HG03103 (cell line): ENCODE data around the gene INTS11.
"Not testable (repeated sequence)": the region's sequence is repeated elsewhere in the genome, so short reads cannot be mapped to it uniquely, and the experiment has no call there.

ENCODE experiments used
- ATAC-seq: cut with Tn5 transposase; IDR thresholded peaks from one replicate; pipeline ENCODE4 v1.9.1; 2021; ENCODE audit warnings: low read depth; ENCODE audit not compliant: unreplicated experiment

The INTS11 gene

DNA sequence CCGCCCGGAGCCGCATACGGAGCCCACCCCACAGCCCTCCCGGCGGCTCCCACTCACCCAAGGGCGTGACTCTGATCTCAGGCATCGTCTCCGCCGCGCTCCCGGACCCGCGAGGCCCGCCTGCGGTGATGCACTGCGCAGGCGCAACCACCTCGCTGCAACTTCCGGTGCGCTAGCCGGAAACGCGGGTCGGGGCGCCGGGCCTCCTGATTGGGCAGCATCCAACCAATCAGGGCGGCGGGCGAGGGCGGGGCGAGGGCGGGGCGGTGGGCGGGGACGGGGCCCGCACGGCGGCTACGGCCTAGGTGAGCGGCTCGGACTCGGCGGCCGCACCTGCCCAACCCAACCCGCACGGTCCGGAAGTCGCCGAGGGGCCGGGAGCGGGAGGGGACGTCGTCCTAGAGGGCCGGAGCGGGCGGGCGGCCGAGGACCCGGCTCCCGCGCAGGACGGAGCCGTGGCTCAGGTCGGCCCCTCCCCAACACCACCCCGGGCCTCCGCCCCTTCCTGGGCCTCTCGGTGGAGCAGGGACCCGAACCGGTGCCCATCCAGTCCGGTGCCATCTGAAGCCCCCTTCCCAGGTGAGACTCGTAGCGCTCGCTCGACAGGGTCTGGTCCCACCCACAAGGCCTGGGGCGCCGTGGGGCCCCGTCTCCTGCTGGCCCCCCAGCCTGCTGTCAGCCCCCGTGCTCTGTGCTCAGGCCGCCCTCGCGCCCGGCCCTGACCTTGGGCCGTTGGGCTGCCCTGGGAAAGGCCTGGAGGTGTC lies at the start of gene INTS11, which contains the start of gene CPTP:
TSS of gene INTS11 (minus strand) at position 137 of the 764 bp plus-strand sequence. CDS start at position 85, 52 bp downstream.
TSS of gene CPTP (plus strand) at position 279 of the 764 bp plus-strand sequence. CDS start 2,109 bp downstream, outside the sequence.
- peak; percentile 72 for ATAC-seq

DNA sequence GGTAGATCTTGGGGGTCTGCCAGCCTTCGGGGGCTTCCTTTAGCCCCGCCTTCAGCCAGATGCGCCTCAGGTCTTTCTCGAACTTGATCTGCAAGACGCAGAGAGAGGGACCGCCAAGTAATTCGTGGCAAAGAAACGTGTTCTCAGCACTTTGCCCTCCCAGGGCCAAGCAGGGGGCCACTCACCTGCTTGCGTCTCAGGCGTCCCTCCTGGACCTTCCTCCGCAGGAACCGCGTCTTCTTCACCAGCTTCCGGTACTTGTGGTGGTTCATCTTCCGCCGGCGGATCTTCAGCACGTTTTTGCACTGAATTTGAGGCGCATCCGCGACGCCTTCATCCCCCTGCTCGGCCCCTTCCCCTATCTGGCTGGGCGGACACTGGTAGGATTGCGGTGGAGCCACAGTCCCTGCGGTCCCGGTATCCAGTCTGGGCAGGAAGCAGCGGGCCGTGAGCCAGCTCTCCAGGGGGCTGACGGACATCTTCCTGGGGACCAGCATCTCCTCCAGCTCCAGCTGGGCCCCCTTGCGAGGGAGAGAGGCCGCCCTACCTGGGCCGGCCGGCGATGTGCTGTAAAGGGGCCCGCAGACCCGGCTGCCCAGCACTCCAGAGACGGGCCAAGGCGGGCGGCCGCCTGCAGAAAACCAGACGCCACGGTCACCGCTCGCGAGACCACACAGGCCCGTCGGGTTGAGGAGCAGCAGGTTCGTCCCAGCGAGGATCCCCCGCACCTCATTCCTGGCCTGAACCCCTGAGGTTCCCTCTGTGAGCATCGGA lies 49.5 kb upstream of the INTS11 start:
- no peak for ATAC-seq

DNA sequence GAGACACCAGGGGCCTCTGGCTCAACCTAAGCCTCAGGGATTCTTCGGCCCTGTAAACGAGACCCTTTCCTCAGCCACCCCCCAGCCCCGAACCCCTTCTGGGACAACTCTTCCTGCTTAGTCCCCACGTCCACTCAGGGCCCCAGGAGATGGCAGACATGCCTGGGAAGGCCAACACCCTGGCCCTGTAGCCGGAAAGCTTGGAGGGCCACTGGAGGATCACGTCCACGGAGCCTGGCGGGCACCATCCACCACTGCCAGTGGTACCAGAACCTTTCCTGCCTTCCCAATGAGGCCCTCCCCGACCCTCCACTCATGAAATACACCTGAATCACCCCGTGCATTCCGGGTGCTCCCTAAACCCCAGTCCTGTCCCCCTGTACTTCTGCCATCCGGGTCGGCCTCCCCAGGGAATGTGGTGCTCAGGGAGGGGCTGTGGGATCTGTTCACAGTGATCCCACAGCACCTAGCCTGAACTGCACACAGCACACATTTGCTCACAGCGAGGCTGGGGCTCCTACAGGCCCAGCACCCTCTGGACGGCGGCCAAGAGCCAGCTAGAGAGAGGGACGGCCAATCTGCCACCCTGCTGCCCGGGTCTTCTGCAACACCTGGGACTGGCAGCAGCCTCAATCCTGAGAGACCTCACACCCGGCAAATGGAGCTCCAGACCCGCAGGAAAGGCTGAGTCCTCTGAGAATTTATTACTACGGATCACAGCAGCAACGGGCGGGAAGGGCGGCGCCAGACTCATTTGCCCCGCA lies 48.8 kb upstream of the INTS11 start:
- ATAC-seq: no peak

DNA sequence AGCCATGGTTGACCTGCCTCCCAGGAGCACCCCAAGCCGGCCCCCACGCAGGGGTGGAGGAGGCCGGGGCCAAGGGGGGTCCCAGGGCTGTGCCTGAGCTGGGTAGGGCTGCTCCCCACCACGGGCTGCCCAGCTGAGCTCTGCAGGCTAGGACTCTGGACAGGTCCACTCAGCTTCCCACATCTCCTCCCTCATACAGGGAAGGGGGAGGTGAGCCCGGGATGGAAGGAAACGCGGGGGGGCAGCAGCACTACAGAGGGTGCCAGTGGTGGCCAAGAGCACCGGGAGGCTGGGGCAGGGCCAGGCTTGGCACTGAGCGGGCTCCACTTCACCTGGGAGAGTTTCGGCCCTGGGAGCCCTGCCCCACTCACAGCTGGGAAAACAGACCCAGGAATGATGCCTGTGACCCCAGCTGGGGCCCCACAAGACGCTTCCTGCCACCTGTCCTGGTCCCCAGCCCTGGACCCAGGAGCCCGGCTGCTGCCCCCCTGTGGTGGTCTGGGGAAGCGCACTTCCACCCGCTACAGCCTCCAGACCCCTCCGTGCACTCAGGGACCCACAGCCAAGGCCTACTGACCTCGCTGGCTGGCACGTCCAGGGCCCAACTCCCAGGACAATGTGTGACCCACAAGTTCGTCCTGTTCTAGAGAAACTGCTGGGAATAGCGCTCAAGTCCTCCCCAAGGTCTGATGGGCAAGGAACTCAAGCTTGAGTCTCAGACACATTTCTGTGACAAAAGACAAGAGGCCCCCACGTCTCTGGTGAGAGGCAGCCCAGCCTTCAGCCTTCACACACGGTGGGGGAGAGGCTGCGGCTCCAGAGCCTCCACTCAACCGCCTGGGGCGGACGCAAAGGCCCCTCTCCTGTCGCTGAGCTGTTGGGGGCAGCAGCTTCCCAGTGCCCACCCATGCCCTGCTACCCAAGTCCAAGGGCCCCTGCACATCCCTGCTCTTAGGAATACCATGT lies 47.6 kb upstream of the INTS11 start:
- ATAC-seq: no peak

DNA sequence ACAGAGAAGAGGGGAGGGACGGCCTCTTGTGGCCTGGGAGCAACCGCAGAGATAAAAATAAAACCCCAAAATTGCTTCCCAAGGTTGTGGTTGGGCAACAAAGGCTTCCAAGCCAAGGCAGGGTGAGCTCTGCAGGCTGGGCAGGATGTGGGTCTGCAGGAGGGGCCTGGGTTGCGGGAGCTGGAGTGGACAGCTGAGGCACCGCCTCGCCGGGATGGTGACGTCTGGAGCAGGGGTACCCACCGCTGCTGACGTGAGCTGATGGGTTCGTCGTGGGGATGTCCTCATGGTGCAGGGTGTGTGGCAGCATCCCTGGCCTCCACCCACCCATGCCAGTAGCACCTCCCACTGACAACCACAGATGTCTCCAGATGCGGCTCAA lies 46.9 kb upstream of the INTS11 start:
- ATAC-seq: no peak

DNA sequence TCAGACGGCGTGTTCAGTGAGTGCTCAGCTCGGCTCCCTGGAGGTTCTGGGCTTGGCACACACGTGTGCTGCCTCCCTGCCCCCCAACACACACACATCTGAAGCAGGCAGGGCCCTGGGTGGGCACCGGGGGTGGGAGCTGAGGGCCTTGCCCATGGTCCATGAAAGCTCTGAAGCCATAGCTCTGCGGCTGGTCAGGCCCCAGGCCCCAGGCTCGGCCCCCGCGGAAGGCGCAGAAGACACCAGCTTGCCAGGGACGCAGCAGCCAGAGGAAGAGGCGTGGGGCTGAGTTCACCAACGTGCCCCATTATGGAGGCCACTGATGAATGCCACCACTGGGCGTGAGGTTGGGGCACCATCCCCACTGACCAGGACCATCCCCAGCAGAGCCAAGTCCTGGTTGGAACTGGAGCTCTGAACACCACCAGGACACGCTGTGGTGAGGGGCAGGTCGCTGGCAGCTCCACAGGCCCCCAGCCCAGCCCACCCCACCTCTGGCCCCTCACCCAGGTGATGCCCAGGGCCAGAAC lies 46.4 kb upstream of the INTS11 start:
- no peak for ATAC-seq

DNA sequence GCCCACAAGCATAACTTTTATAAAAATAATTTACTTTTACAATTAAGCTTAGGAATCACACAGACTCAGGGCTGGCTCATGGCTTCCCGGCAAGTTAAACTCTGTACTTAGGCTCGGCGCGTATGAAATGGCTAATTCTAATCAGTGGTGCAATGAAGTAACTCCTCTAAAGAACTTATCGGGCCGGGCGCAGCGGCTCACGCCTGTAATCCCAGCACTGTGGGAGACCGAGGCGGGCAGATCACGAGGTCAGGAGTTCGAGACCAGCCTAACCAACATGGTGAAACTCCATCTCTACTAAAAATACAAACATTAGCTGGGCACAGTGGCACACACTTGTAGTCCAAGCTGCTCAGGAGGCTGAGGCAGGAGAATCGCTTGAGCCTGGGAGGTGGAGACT lies 45.6 kb upstream of the INTS11 start:
- not testable (repeated sequence) for ATAC-seq

DNA sequence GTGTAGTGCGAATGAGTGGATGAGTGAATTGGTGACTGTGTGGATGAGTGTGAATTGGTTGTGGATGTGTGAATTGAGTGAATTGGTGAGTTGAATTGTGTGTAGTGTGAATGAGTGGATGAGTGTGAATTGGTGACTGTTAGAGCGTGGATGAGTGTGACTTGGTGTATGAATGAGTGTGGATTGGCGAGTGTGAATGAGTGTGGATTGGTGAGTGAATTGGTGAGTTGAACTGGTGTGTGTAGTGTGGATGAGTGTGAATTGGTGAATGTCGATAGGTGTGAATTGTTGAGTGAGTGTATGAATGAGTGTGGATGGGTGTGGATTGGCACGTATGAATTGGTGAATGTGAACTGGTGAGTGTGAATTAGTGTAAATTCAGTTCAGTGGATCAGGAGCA lies 42.9 kb upstream of the INTS11 start:
- ATAC-seq: no peak

DNA sequence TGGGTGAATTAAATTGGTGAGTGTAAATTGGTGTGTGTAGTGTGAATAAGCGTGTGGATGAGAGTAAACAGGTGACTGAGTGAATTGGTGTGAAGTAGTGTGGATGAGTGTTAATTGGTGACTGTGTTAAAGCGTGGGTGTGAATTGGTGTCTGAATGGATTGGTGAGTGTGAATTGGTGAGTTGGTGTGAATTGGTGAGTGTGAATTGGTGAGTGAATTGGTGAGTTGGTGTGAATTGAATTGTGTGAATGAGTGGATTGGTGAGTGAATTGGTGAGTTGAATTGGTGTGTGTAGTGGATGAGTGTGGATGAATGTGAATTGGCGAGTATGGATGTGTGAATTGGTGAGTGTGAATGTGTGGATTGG lies 42.2 kb upstream of the INTS11 start:
- ATAC-seq: no peak

DNA sequence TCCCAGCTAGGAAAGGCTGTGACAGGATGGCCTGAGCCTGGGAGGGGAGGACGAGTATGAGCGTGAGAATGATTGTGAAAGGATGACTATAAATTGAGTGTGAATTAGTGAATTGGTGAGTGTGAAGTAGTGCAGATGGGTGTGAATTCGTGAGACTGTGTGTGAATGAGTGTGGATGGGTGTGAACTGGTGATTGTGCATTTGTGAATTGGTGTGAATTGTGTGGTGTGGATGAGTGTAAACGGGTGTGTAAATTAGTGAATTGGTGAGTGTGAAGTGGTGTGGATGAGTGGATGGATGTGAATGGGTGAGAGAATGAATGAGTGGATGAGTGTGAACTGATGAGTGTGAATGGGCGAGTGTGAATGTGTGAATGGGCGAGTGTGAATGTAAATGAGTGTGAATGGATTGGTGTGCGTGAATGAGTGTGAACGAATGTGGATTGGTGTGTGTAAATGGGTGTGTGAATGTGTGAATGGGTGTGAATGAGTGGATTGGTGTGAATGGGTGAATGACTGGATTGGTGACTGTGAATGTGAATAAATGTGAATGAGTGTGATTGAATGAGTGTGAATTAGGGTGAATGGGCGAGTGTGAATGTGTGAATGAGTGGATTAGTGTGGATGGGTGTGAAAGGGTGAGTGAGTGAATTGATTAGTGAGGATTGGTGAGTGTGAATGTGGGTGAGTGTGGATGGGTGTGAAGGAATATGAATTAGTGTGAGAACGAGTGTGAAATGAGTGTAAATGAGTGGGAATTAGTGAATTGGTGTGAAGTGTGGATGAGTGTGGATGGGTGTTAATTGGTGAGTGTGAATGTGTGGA lies 41.6 kb upstream of the INTS11 start:
- no peak for ATAC-seq

DNA sequence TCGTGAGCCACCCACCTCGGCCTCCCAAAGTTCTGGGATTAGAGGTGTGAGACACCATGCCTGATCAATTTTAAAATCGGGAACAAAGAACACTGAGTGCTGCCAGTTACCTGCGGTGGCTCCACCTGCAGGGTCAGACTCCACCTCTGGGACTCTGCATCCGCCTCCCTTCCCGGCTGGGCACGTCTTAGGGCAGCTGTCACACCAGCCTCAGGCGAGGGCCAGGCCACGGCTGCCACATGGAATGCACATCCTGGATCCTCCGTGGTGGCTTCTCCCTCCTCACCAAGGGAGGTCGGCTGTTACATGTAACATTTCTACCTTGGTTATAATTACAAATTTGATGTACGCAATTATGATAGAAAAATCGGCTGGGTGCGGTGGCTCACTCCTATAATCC lies 39.8 kb upstream of the INTS11 start:
- no peak for ATAC-seq

DNA sequence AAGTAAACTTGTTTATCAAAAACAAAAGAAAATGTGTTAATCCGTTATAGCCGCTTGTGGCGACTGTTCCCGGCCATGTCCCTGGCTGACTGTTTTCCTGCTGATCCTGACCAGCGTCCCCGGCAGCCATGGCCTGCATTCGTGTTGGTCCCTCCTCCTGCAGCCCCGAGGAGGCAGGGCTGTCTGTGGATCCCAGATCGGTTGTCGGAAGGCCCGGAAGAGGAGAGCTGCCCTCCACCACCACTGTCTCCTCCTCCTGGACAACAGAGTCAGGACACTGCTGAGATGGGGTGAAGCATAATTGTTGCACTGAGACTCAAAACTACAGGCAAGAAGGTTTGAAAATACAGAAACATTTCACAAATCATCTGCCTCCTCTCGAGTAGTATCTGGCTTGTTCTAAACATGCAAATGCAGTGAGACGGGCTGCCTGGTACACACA lies 37.5 kb upstream of the INTS11 start:
- ATAC-seq: no peak

DNA sequence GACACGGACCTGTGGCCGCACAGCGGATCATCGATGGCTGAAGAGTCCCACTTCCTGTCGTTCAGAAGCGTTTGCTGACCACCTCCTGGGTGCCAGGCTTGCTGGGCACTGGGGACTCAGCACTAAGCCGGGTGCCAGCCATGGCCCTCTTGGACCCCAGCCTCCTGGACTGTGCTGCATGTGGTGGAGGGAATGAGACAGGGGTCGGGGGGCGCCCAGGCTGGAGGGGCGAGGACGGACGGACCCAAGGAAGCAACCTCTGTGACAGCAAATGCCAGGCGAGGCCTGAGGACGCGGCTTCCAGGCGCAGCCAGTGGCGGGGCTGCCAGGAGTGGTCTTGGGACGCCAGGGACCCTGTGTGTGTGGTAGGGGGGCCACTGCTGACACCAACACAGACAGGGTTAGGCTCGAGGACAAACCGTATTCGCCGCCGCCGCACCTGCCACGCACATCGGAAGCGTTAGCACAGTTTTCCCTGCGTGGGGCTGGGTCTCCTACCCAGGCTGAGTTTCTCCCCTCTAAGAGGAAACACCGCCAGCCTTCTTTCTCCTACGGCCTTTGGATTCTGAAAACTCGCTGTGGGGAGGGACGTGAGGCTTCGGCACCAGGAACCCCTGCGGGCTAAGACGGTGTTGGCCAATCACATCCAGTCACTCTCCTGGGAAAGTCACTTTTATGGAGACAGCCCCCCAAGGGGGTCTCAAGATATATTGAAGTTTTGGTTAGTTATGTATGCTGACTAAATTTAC lies 36.9 kb upstream of the INTS11 start:
- ATAC-seq: no peak

DNA sequence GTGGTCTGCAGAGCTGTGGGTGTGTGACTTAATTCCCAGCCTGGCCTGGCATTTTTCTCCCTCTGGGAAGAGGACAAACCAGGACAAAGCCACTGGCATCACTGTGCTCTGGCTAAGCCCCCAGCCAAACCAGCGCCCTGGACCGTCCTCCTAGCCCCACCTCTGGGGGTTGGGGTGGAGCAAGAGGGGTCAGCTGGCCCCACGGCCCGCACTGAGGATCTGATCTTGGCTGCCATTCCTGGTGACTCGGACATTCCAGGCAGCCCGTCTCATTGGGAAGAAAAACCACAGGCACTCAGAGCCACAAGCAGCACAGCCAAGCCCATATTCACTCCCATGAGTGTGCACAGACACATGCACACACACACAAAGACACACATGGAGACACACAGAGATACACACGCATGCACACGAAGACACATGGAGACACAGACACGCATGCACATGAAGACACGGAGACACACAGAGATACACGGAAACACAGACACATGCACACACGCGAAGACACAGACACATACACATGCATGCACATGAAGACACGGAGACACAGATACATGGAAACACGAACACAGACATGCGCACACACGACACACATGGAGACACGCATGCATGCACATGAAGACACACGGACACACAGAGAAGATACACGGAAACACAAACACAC lies 36.2 kb upstream of the INTS11 start:
- no peak for ATAC-seq

DNA sequence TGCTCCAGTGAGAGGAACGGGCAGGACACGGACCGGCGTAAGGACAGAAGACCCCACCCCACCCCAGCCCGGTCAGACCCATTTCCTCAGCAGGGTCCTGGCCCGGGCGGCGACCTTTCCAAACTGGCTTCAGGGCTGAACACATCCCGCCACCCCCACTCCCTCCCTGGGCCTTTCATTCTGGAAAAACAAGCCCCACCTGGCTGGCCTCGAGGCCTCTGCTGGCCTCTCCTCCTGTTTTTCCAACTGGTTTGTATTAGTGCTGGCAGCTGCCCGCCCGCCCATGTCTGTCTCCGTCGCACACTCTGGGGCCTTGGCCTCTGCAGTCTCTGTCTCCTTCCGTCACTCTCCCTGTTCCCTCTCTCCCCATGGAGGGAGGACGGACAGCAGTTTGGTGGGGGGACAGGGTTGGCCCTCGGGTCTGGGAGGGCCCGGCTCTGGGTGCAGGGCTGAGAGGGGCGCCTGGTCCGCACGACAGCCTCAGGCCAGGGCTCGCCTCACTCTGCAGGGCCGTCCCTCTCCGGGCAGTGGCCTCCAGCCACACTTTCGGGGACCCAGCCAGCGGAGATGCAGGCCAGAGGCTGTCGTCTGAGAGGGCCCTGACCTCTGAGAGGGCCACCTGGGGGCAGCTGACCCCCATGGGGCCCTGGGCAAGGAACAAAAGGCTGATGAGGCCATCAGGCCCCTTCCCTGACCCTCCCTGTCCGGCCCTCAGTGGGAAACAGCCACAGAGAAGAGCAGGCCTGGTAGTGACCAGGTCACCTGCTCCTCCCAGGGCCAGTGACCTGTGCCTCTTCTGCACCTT lies 35.4 kb upstream of the INTS11 start:
- no peak for ATAC-seq

DNA sequence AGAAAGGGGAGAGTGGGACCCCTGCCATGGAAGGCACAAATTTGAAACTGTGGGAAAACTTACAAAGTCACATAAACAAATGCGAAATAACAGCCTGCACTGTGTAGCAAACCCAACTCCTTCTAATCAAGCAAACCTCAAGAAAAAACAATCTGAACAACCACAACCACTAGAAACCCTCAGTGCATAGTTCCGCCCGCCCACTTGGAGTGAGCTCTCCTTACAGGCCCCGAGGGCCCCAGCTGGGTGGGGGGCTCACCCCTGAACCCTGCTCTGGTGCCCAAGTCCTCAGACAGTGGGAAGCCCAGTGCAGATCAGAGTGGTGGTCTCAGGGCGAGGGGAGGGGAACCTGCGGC lies 34.8 kb upstream of the INTS11 start:
- ATAC-seq: no peak
